Breast epithelium (tissue), 4 donors: ENCODE results near the gene LPP. TPM values are rescaled to one million over a fixed set of nuclear protein-coding genes. Genes with fewer than 3 reads are reported as not detected.

Experiments used
- DNase-seq, 2 donors: peaks; one replicate each; pipeline ENCODE4 v3.0.0-alpha.2; 2019; ENCODE audit warnings: low spot score in 2 of 2
- H3K27ac ChIP-seq, 2 donors: fragments of 200-600 bp; sonication (generic) in 1 of 2; one replicate each; pipeline ENCODE4 v1.5.1; 2016 to 2019; ENCODE audit warnings: mild to moderate bottlenecking in 1 of 2
- H3K27me3 ChIP-seq, 2 donors: fragments of 200-600 bp; sonication (generic) in 1 of 2; one replicate each; pipeline versions ENCODE4 v1.5.1 to v1.6.0; 2017 to 2019; ENCODE audit warnings: control low read depth in 1 of 2, mild to moderate bottlenecking in 1 of 2
- H3K36me3 ChIP-seq: fragments of 200-600 bp; one replicate; pipeline ENCODE4 v1.5.1; 2019
- H3K4me1 ChIP-seq, 2 donors: fragments of 200-600 bp; sonication (generic); one replicate each; pipeline ENCODE4 v1.5.1; 2016 to 2019; ENCODE audit warnings: control low read depth in 1 of 2
- H3K4me3 ChIP-seq, 3 donors: fragments of 200-600 bp; sonication (generic); 1 replicate in 2 of 3; 2 replicates in 1 of 3; pipeline ENCODE4 v1.5.1; 2016 to 2019; ENCODE audit warnings: mild to moderate bottlenecking in 3 of 3, moderate library complexity in 2 of 3
- H3K9me3 ChIP-seq, 2 donors: fragments of 200-600 bp; sonication (generic) in 1 of 2; one replicate each; pipeline ENCODE4 v1.5.1; 2016 to 2019; ENCODE audit warnings: control low read depth in 1 of 2
- CTCF ChIP-seq, 3 donors: fragments of 450-650 bp; IDR thresholded peaks; one replicate each; pipeline ENCODE4 v1.5.1; 2016 to 2017; ENCODE audit warnings: antibody characterized with exemption in 3 of 3, mild to moderate bottlenecking in 3 of 3, moderate library complexity in 3 of 3
- POLR2A ChIP-seq: fragments of 450-650 bp; IDR thresholded peaks from one replicate; pipeline ENCODE4 v1.6.1; 2016; ENCODE audit warnings: antibody characterized with exemption, mild to moderate bottlenecking, moderate library complexity
- POLR2AphosphoS5 ChIP-seq, 3 donors: sonication (generic); formaldehyde crosslinking; IDR thresholded peaks; one replicate each; pipeline ENCODE4 v1.6.1; 2017; ENCODE audit warnings: antibody characterized with exemption in 3 of 3
- intact Hi-C: fragments of 100-400 bp; cut with DNase I; formaldehyde crosslinking; loops from one replicate; pipeline ENCODE4 v1.15.1; 2023; ENCODE audit warnings: low total_unique reads
- total RNA-seq, 3 donors: library from RNA; depleted of rRNA; stranded (reverse); fragments of >200 nt; gene quantifications; one replicate each; pipeline ENCODE4 v1.1.0, GENCODE V29; 2016

The LPP gene
- total RNA-seq, 3 donors from 2014 or later, result 135 to 183 (median 147) TPM

DNA sequence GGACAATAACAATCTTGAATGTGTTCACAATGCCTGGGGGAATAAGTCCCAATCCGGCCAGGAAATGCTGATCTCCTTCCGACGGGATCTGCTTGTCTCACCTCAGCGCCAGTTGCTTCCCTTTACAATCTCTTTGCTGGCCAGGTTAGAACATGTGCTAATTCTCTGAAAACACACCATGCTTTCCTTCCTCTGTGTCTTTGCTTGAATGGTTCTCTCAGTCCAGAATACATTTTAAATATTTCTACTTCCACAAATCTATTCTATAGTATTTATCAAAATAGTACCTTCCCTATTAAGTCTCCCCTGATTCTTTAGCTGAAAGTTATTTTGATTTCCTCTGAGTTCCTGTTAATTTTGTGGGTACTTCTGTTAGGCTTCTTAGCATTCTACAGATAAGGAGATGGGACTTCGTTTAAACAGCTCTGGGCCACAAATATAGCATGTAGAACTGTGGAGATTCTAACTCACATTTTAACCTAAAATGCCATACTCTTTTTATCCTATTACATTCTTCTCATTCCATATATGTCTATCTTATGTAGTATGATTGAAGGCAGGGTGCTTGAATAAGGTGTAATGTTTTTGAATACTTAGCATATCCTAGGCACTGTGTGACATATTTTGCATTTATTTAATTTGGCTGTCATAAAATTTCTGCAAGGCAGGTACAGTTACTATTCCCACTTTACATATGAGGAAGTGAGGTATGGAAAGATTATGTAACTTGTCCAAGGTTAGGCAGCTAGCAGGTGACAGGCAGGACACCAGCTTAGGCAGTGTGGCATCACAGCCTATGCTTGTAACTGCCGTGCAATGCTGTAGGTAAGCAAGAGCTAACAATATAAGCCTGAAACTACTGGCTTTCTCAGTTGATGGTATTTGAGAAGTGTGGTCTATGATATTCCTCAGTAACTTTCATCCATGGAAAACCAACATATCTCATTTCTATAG, 299.8 kb downstream of the LPP start:
- Histone ChIP-seq H3K9me3 (no peaks in the 10 kb centered on the region), H3K4me3 (no peak overlapping the region), H3K27me3 (no peaks in the 10 kb centered on the region), H3K27ac (no peak overlapping the region), H3K4me1 (no peaks in the 10 kb centered on the region), H3K36me3 (no peaks in the 10 kb centered on the region)
- intact Hi-C loops, result no loop called here
- no peak for DNase-seq
- no peak for TF ChIP-seq POLR2A
- TF ChIP-seq CTCF (IDR thresholded peaks at IDR 0.05), result no peak
- no peak for TF ChIP-seq POLR2AphosphoS5 (IDR thresholded peaks at IDR 0.05)

DNA sequence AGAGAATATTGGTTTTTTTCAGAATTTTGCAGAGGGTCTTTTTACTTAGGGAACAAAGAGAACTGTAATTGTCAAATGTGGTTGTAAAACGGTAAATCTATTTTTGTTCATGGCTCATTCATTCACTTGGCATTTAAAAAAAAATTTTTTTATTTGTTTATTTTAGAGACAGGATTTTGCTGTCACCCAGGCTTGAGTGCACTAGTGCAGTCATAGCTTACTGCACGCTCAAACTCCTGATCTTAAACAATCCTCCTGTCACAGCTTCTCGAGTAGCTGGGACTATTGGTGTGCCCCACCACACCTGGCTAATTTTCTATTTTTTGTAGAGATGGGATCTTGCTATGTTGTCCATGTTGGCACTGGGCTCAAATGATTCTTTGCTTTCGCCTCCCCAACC, 301.8 kb downstream of the LPP start:
- Histone ChIP-seq H3K27me3 (no peaks in the 10 kb centered on the region), H3K4me1 (no peaks in the 10 kb centered on the region), H3K9me3 (no peaks in the 10 kb centered on the region), H3K4me3 (no peak overlapping the region), H3K27ac (no peak overlapping the region), H3K36me3 (no peaks in the 10 kb centered on the region)
- intact Hi-C loops, result no loop called here
- TF ChIP-seq POLR2AphosphoS5 (IDR thresholded peaks at IDR 0.05), result no peak
- no peak for TF ChIP-seq CTCF (IDR thresholded peaks at IDR 0.05)
- TF ChIP-seq POLR2A, result no peak
- DNase-seq, result no peak

DNA sequence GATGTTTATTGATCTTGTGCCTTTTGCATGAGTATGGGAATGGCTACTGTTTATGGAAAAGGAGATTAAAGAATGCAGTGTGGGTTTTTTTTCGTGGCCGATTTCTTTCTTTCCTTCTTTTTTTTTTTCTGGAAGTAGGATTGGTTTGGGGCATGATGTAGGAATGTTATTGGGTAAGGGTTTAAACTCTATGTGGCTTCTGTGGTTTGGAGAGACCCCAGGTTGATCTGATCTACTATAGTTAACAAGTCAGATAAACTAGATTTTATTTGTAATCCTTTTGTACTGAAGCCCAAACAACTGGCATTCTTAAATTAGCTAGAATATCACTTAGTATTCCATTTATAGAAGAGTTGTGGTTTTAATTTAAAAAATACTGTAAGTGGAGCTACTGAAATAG, 304.8 kb downstream of the LPP start:
- Histone ChIP-seq H3K27me3 (no peaks in the 10 kb centered on the region), H3K9me3 (no peaks in the 10 kb centered on the region), H3K36me3 (no peaks in the 10 kb centered on the region), H3K4me3 (no peak overlapping the region), H3K4me1 (no peaks in the 10 kb centered on the region), H3K27ac (no peak overlapping the region)
- no peak for TF ChIP-seq POLR2AphosphoS5 (IDR thresholded peaks at IDR 0.05)
- no peak for TF ChIP-seq CTCF (IDR thresholded peaks at IDR 0.05)
- TF ChIP-seq POLR2A, result no peak
- DNase-seq, result no peak
- intact Hi-C loops, result no loop called here

GRCh38 chr3:188465311-188465710, 311.4 kb downstream of the LPP start:
- no peak for DNase-seq
- intact Hi-C loops, result no loop called here
- no peak for TF ChIP-seq POLR2A
- TF ChIP-seq POLR2AphosphoS5 (IDR thresholded peaks at IDR 0.05), result no peak
- TF ChIP-seq CTCF (IDR thresholded peaks at IDR 0.05), result no peak
- Histone ChIP-seq H3K36me3 (no peaks in the 10 kb centered on the region), H3K9me3 (no peaks in the 10 kb centered on the region), H3K4me3 (no peak overlapping the region), H3K4me1 (no peaks in the 10 kb centered on the region), H3K27me3 (no peaks in the 10 kb centered on the region), H3K27ac (no peak overlapping the region)

DNA sequence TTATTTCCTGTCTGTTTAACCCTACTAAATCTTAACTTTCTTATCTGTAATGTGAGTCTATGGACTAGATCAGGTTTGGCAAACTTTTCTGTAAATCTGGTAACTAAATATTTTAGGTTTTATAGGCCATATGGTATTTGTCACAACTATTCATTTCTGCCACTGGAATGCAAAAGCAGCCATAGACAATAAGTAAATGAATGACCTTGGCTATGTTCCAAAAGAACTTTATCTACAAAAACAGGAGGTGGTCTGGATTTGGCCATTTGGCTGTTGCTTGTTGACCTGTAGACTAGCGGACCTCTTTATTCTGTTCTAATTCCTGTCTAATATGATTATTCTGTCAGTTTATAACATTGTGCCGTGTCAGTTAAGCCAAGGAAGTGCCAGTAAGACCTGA, 314.2 kb downstream of the LPP start:
- H3K36me3 ChIP-seq, result no peaks in the 10 kb centered on the region
- no peaks in the 10 kb centered on the region for H3K9me3 ChIP-seq
- H3K27ac ChIP-seq, result no peak overlapping the region
- TF ChIP-seq POLR2AphosphoS5 (IDR thresholded peaks at IDR 0.05) (no peak), POLR2A (no peak), CTCF (IDR thresholded peaks at IDR 0.05) (no peak)
- no peaks in the 10 kb centered on the region for H3K27me3 ChIP-seq
- no peak overlapping the region for H3K4me3 ChIP-seq
- H3K4me1 ChIP-seq, result no peaks in the 10 kb centered on the region
- intact Hi-C loops, result no loop called here
- DNase-seq, result no peak
